Eye (tissue), 1 donor: Measurements from ENCODE around the gene PRODH2.

Source experiments
- DNase-seq: peaks from one replicate; pipeline ENCODE4 v3.0.0-alpha.2; 2015

The PRODH2 gene

GRCh38 chr19:35793381-35794165 is 19.1 kb downstream of the PRODH2 start:
- DNase-seq, result no peak

- no peak for DNase-seq
Measured at GRCh38 chr19:35792888-35793287, 19.8 kb downstream of the PRODH2 start.

DNA sequence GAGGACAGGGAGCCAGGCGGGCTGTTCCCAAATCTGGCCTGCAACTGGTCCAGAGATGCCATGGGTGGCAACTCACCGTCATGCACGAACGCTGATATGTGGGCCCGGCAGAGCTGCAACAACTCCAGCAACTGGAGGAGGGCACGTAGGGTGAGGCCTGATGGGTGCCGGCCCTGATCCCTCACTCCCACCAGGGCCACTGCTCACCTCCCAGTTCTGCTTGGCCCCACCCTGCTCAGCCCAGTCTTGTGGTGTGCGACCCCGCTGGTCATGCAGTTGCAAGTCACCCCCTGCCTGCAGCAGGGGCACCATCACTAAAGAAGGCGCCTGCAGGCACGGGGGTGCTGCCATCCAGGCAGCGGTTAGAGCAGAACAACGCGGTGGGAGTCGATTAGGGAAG is 20.3 kb downstream of the PRODH2 start:
- no peak for DNase-seq

- DNase-seq, result no peak
Measured at GRCh38 chr19:35791814-35792279, 20.8 kb downstream of the PRODH2 start.

DNA sequence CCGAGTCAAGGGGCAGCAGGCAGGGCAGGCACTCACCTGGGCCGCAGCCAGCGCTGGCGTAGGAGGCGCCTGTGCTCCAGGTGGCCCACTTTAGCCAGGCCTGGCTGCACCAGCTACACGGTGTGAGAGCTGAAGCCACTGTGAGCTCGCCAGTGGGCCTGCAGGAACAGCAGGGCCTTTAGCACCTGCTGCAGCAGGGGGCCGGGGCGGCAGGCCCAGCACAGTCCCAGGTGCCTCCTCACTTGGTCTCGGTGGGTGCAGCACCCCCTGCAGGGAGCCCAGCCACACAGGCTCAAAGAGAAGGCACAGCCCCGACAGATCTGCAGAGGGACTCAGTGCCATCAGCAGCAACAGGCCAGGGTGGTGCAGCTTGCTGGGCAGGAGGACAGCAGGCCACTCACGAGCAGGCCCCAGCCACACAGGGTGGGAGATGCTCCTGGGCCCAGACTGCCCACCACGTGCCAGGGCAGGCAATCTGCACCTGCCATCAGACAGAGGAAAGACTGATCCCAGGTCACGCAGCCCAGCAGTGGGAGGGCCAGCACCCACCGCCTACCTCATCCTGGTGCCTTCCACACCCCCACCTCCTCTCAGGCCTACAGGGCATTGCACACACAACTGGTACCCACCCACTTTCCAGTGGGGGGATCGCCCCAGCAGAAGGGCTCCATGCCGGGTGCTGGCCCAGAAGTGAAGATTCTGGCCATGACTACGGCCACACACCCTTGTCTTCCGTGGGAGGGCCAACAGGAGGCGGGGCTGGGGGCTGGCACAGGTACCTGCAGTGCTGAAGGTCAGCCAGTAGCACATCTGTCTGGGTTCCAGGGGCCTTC is 21.4 kb downstream of the PRODH2 start:
- DNase-seq, result no peak

DNA sequence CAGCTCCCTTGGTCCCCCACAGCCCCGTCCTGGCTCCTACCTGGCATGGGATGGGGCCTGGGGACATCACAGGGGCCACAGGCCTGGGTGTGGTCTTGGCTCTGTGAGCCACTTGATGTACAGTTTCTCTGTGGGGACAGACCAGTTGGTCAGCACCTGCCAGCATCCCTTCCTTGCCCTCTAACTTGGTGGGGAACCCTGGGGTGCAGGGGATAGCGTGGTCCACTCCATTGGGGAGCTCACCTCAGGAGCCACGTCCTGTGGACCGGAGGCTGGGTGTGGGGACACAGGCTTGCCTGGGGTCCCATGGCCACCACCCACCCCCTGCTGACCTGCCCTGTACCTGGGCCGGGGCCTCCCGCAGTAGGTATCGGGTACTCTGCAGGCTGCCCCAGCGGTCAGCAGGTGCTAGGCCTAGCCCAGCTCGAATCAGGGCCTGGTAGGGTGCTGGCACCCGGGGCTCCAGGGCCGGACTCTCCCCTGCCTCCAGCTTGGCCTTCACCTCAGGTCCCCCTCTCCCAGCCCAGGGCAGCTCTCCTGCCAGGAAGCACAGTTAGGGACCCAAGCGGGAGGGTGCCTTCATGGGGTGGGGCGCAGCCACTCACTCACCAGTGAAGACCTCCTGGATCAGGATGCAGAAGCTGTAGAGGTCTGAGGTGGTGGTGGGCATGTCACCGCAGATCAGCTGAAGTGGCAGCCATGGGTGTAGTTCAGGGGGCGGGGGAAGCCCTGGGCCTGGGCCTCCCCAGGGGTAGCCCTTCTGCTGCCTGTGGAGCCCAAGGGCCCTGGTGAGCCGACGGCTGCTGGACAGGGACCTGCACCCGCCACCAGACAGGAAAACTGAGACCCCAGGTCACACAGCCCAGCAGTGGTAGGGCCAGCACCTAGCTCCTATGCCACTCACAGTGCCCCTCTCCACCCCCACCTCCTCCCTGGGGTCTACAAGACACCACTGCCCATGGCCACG is 22.4 kb downstream of the PRODH2 start:
- no peak for DNase-seq

DNA sequence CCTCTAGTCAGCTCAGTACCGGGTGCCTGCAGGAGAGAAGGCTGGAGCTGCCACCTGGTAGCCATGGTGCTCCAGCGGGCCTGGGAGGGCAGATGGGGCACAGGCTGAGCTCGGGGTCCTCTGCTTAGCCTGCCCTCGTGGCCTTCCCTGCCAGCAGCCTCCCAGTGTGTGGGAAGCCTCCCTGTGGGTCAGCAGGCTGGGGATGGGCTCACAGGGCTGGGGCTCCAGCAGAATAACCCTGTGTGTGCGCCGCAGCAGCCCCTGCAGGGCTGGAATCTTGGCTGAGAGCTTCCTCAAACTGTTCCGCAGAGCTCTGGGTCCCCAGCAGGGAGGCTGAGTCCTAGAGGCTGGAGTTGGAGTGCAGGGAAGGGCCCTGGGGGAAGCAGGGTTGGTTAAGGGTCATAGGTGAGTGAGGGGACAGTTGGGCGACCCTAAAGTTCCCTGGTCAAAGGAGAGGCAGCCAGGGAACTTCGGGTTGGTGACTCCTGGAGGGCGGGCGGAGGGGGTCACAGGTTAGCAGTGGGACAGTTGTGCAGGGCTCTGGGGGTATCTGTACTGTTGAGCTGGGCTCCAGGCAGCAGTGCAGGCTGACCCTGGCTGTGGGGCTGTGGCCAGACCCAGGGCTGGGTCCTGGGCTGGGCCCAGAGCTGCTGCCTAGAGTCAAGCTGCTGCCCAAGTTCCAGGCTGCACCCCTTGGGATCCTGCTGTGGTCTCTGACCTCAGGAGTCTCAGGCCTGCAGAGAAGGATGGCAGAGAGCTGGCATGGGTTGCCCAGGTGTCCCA is 23.3 kb downstream of the PRODH2 start:
- DNase-seq, result no peak

GRCh38 chr19:35788205-35788960 is 24.3 kb downstream of the PRODH2 start:
- DNase-seq, result no peak

GRCh38 chr19:35787227-35787799 is 25.3 kb downstream of the PRODH2 start:
- no peak for DNase-seq

- no peak for DNase-seq
Measured at GRCh38 chr19:35786299-35787160, 26.1 kb downstream of the PRODH2 start.

GRCh38 chr19:35785339-35785627 is 27.4 kb downstream of the PRODH2 start:
- no peak for DNase-seq

- no peak for DNase-seq
Measured at GRCh38 chr19:35784503-35785338, 27.9 kb downstream of the PRODH2 start.

- no peak for DNase-seq
Measured at GRCh38 chr19:35783469-35784434, 28.9 kb downstream of the PRODH2 start.

DNA sequence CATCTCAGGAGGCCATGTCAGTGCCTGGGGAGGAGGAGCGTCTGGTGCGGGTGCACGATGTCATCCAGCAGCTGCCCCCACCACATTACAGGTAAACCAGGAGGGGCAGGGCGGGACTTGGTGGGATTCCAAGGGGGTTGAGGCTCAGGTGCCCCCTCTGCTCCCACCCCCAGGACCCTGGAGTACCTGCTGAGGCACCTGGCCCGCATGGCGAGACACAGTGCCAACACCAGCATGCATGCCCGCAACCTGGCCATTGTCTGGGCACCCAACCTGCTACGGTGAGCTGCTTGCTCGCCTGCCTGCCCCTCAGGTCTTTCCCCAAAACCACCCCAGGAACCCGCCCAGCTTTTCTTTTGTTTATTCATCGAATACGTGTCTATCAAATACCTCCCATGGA is 30.1 kb downstream of the PRODH2 start:
- DNase-seq, result no peak

DNA sequence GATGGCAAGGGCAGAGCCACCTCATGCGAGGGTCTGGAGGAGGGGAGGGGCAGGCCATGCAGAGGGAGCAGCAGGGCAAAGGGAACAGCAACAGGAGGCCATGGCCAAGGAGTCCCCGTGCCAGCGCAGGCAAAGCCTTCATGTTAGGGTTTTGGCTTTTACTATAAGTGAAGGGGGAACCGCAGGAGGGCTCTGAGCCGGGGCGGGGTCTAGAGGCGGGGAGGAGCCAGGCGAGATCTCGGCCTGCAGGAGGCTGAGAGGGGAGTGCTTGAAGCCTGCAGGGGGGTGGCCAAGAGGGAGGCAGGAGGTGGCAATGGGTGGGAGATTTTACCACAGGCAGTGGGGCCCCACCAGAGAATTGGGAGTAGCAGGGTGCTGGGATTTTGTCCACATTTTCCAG is 31.0 kb downstream of the PRODH2 start:
- DNase-seq, result no peak

GRCh38 chr19:35780717-35781116 is 31.9 kb downstream of the PRODH2 start:
- no peak for DNase-seq

GRCh38 chr19:35780058-35780457 is 32.6 kb downstream of the PRODH2 start:
- DNase-seq, result no peak

- DNase-seq, result no peak
Measured at GRCh38 chr19:35779033-35779432, 33.6 kb downstream of the PRODH2 start.
